ENCODE results near the gene EPB41L1. TPM values are rescaled to one million over a fixed set of nuclear protein-coding genes. Genes with fewer than 3 reads are reported as not detected.

The EPB41L1 gene
- total and polyA plus RNA-seq, 4 donors = 13.5 to 61.9 (median 32.8) TPM

DNA sequence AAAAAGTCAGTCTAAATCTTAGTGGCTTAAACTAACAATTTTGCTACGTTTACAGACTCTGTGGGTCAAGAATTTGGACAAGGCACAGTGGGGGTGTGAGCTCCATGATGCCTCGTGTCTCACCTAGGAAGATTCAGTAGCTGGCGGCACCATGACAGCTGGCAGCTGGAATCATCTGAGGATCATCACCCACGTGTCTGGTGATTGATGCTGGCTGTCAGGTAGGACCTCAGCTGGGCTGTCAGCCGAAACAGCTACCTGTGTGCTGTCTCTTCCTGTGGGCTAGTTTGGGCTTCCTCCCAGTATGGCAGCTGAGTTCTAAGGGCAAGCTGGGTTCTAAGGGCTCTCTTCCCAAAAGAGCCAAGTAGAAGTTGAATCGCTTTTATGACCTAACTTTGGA lies 125.2 kb downstream of the EPB41L1 start:
- WGBS, 2 donors = 66% methylated on average over 6 of the region's 6 CpGs
- TF ChIP-seq, protein P1, sequence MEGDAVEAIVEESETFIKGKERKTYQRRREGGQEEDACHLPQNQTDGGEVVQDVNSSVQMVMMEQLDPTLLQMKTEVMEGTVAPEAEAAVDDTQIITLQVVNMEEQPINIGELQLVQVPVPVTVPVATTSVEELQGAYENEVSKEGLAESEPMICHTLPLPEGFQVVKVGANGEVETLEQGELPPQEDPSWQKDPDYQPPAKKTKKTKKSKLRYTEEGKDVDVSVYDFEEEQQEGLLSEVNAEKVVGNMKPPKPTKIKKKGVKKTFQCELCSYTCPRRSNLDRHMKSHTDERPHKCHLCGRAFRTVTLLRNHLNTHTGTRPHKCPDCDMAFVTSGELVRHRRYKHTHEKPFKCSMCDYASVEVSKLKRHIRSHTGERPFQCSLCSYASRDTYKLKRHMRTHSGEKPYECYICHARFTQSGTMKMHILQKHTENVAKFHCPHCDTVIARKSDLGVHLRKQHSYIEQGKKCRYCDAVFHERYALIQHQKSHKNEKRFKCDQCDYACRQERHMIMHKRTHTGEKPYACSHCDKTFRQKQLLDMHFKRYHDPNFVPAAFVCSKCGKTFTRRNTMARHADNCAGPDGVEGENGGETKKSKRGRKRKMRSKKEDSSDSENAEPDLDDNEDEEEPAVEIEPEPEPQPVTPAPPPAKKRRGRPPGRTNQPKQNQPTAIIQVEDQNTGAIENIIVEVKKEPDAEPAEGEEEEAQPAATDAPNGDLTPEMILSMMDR (IDR thresholded peaks at IDR 0.05; ENCODE audit: control extremely low read depth, extremely low read depth) = no peak
- peaks cover 0 to 5% (median 0%) of the 10 kb centered on the region in 4 donors for H3K9me3 ChIP-seq (ENCODE audit: control insufficient read depth in 4 of 4, insufficient read depth in 3 of 4, low read length in 3 of 4)
- H3K9ac ChIP-seq (ENCODE audit: insufficient read depth in 1 of 2, low read length in 2 of 2) = no peak overlapping the region
- no peak for ATAC-seq (ENCODE audit: insufficient read depth, low FRiP score)
- no peak overlapping the region for H3K4me3 ChIP-seq
- H3K36me3 ChIP-seq (ENCODE audit: control insufficient read depth in 4 of 4, insufficient read depth in 4 of 4, low read length in 4 of 4) = no peaks in the 10 kb centered on the region
- H3K27me3 ChIP-seq (ENCODE audit: control insufficient read depth in 3 of 3, insufficient read depth in 3 of 3, low read length in 2 of 3) = no peaks in the 10 kb centered on the region
- H3K27ac ChIP-seq (ENCODE audit: low read depth in 1 of 2, low read length in 1 of 2) = no peak overlapping the region
- H3K4me1 ChIP-seq (ENCODE audit: control insufficient read depth in 5 of 5, insufficient read depth in 5 of 5, low read length in 5 of 5) = no peaks in the 10 kb centered on the region
- DNase-seq = no peak

GRCh38 chr20:36281785-36282380 lies 127.3 kb downstream of the EPB41L1 start:
- DNase-seq = no peak
- no peak overlapping the region for H3K27ac ChIP-seq (ENCODE audit: low read depth in 1 of 2, low read length in 1 of 2)
- H3K36me3 ChIP-seq (ENCODE audit: control insufficient read depth in 4 of 4, insufficient read depth in 4 of 4, low read length in 4 of 4) = no peaks in the 10 kb centered on the region
- TF ChIP-seq, protein P1 (IDR thresholded peaks at IDR 0.05; ENCODE audit: control extremely low read depth, extremely low read depth) = no peak
- no peaks in the 10 kb centered on the region for H3K4me1 ChIP-seq (ENCODE audit: control insufficient read depth in 5 of 5, insufficient read depth in 5 of 5, low read length in 5 of 5)
- no peak overlapping the region for H3K4me3 ChIP-seq
- no peak overlapping the region for H3K9ac ChIP-seq (ENCODE audit: insufficient read depth in 1 of 2, low read length in 2 of 2)
- ATAC-seq (ENCODE audit: insufficient read depth, low FRiP score) = no peak
- H3K9me3 ChIP-seq (ENCODE audit: control insufficient read depth in 4 of 4, insufficient read depth in 3 of 4, low read length in 3 of 4) = peaks cover 0 to 5% (median 0%) of the 10 kb centered on the region in 4 donors
- 86 to 87% methylated on average over 10 of the region's 10 CpGs for WGBS, 2 donors
- peaks cover 0 to 4% (median 0%) of the 10 kb centered on the region in 3 donors for H3K27me3 ChIP-seq (ENCODE audit: control insufficient read depth in 3 of 3, insufficient read depth in 3 of 3, low read length in 2 of 3)

Other genes with a start within 250 kb of the EPB41L1 start
- 10 to 100 TPM; 34.6 to 86.5 TPM for gene SCAND1, start 200.2 kb upstream of the EPB41L1 start, total RNA-seq
- gene SCAND1, start 200.2 kb upstream of the EPB41L1 start, polyA plus RNA-seq = 100 to 1,000 TPM; 108 to 279 TPM
- gene CNBD2, start 186.2 kb upstream of the EPB41L1 start, total RNA-seq = 1 to 10 TPM; 1.7 to 6.1 TPM
- 10 to 100 TPM in 1 of 2 donors, 1 to 10 TPM in 1; 4.7 to 13.6 TPM for gene CNBD2, start 186.2 kb upstream of the EPB41L1 start, polyA plus RNA-seq
- gene AAR2, start 81.7 kb downstream of the EPB41L1 start, total RNA-seq = 10 to 100 TPM; 27.6 to 30.9 TPM
- gene AAR2, start 81.7 kb downstream of the EPB41L1 start, polyA plus RNA-seq = 10 to 100 TPM; 18.1 to 31.2 TPM
- 10 to 100 TPM; 36.5 to 67.6 TPM for gene DLGAP4, start 151.6 kb downstream of the EPB41L1 start, total RNA-seq
- 10 to 100 TPM; 34.6 to 35.1 TPM for gene DLGAP4, start 151.6 kb downstream of the EPB41L1 start, polyA plus RNA-seq

Measured in lung (tissue), 12 donors.